ENCODE measurements around the gene GALNT12. TPM values are rescaled to one million over a fixed set of nuclear protein-coding genes. Genes with fewer than 3 reads are reported as not detected.

Gene GALNT12
- total and polyA plus RNA-seq, 2 experiments from 2014 or later, result 14.6 to 23.6 TPM

- no peak for TF ChIP-seq STAT1 (IDR thresholded peaks at IDR 0.05; ENCODE audit: unreplicated experiment)
- TF ChIP-seq ETS1 (IDR thresholded peaks at IDR 0.05), result no peak
- TF ChIP-seq ZNF114 (CRISPR knock-in tag; IDR thresholded peaks at IDR 0.05), result no peak
Observed at GRCh38 chr9:98883276-98883675, 75.8 kb downstream of the GALNT12 start (continued).

- Mint-ChIP-seq H3K9me3 (no peaks in the 10 kb centered on the region), H3K4me3 (no peak overlapping the region), H3K4me1 (no peaks in the 10 kb centered on the region), H3K27me3 (ENCODE audit: insufficient read depth, low read depth, poor library complexity) (no peaks in the 10 kb centered on the region), H3K36me3 (ENCODE audit: low read depth) (no peaks in the 10 kb centered on the region), H3K27ac (no peak overlapping the region)
- Histone ChIP-seq H3K79me2 (replicated peaks; ENCODE audit: insufficient read depth) (no peaks in the 10 kb centered on the region), H3K4me3 (no peak overlapping the region), H3K4me1 (ENCODE audit: insufficient read depth) (no peaks in the 10 kb centered on the region), H3K27ac (ENCODE audit: low read depth) (no peak overlapping the region), H3K36me3 (ENCODE audit: insufficient read depth) (no peaks in the 10 kb centered on the region), H2AFZ (no peak overlapping the region), H4K20me1 (replicated peaks; ENCODE audit: insufficient read depth) (no peaks in the 10 kb centered on the region), H3F3A (replicated peaks; ENCODE audit: low read depth) (no peaks in the 10 kb centered on the region), H3K4me2 (no peak overlapping the region), H3K9me2 (ENCODE audit: insufficient read depth) (no peaks in the 10 kb centered on the region), H3K27me3 (ENCODE audit: insufficient read depth) (no peaks in the 10 kb centered on the region)
- ATAC-seq, result no peak
- DNase-seq (ENCODE audit: low spot score), result no peak
- TF ChIP-seq NANOG (IDR thresholded peaks at IDR 0.05; ENCODE audit: borderline replicate concordance) (no peak), EZH2phosphoT487 (IDR thresholded peaks at IDR 0.05; ENCODE audit: unreplicated experiment) (no peak), STAT1 (IDR thresholded peaks at IDR 0.05; ENCODE audit: unreplicated experiment) (no peak), POLR2AphosphoS5 (IDR thresholded peaks at IDR 0.05; ENCODE audit: low read depth) (no peak), CTCF (conservative IDR thresholded peaks at IDR 0.05; ENCODE audit: low read depth in 2 of 2) (no peak), ZNF331 (CRISPR knock-in tag; IDR thresholded peaks at IDR 0.05; ENCODE audit: low read depth) (no peak), ETS1 (IDR thresholded peaks at IDR 0.05) (no peak), ZNF114 (CRISPR knock-in tag; IDR thresholded peaks at IDR 0.05) (no peak), REST (IDR thresholded peaks at IDR 0.05; ENCODE audit: unreplicated experiment) (no peak), JUNB (IDR thresholded peaks at IDR 0.05; ENCODE audit: unreplicated experiment) (no peak), ZNF462 (CRISPR knock-in tag; IDR thresholded peaks at IDR 0.05) (no peak), EZH2 (IDR thresholded peaks at IDR 0.05; ENCODE audit: low read depth, unreplicated experiment) (no peak)
Observed at GRCh38 chr9:98884849-98885248, 77.4 kb downstream of the GALNT12 start.
